ENCODE measurements around the gene SELENOK.

SELENOK gene

GRCh38 chr3:53841296-53841695 is 50.4 kb downstream of the SELENOK start:
- no peak for DNase-seq

DNA sequence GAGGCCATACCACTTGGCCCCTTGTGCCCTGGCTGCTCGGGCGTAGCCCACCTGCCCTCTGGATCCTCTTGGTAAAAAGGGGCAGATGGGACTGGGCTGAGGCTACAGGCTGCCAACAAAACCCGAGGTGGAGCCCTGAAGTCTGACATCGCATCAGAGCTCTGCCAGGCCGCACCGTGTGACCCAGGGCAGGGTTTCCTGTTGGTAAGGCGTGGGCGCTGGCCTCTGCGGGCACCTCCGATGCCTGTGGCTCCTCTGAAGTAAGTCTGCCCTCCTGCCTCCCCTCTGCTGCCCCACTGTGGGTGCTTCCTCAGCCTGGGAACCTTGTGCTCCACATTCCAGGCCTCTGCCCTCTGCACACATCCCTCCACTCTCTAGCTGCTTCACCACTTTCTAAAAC is 54.3 kb downstream of the SELENOK start:
- no peak for DNase-seq

GRCh38 chr3:53836084-53836872 is 55.4 kb downstream of the SELENOK start:
- no peak for DNase-seq

DNA sequence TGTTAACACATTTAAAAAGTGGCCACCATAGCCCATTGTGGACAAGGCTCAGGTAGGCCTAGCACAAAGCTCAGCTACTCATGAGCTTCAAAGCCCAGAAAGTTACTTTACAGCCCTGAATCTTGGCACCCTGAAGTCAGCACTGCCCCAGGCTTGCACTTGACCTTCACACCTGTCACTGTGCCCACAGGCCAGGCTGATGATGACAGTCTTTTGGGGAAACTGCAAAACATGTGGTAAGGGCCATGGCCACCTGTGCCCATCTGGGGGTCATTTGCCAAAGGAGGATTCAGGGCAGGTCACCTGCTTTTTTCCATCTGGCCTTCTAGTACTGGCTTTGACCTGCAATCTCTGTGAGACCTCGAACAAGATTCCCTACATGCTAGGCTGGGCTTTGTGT is 56.4 kb downstream of the SELENOK start:
- no peak for DNase-seq

GRCh38 chr3:53834429-53835095 is 57.1 kb downstream of the SELENOK start:
- no peak for DNase-seq
